Upper lobe of left lung (tissue), 4 donors: Measurements from ENCODE around the gene SULT1C3.

Source experiments
- CTCF ChIP-seq, 6 experiments: fragments of 450-650 bp in 4 of 6; fragments of 200-600 bp in 2 of 6; sonication (generic) in 2 of 6; IDR thresholded peaks; one replicate each; pipeline ENCODE4 v1.5.1; 2016 to 2019; ENCODE audit warnings: antibody characterized with exemption in 6 of 6
- POLR2A ChIP-seq, 4 donors: fragments of 450-650 bp; IDR thresholded peaks; one replicate each; pipeline ENCODE4 v1.5.1; 2016 to 2017; ENCODE audit warnings: antibody characterized with exemption in 4 of 4, mild to moderate bottlenecking in 2 of 4
- POLR2AphosphoS5 ChIP-seq, 2 donors: sonication (generic); formaldehyde crosslinking; IDR thresholded peaks; one replicate each; pipeline ENCODE4 v1.5.1; 2017; ENCODE audit warnings: antibody characterized with exemption in 2 of 2

GRCh38 chr2:108309903-108310302, 70.1 kb downstream of the SULT1C3 start:
- no peak for TF ChIP-seq CTCF (IDR thresholded peaks at IDR 0.05)
- TF ChIP-seq POLR2AphosphoS5 (IDR thresholded peaks at IDR 0.05) = no peak
- no peak for TF ChIP-seq POLR2A (IDR thresholded peaks at IDR 0.05)
